ENCODE measurements around the gene AKAP6.

Gene AKAP6

GRCh38 chr14:32756775-32757174 is 427.7 kb downstream of the AKAP6 start:
- TF ChIP-seq CTCF (IDR thresholded peaks at IDR 0.05; ENCODE audit: low read length) (no peak), EZH2 (IDR thresholded peaks at IDR 0.05; ENCODE audit: borderline replicate concordance, low read length) (no peak)
- no peak overlapping the region for H3K4me2 ChIP-seq (ENCODE audit: low read length)
- no peak overlapping the region for H2AFZ ChIP-seq (ENCODE audit: low read length)
- H3K4me1 ChIP-seq (ENCODE audit: insufficient read depth, low read length, severe bottlenecking), result no peaks in the 10 kb centered on the region
- H3K36me3 ChIP-seq (ENCODE audit: insufficient read depth, low read length), result no peaks in the 10 kb centered on the region
- H3K4me3 ChIP-seq (ENCODE audit: low read depth, low read length, poor library complexity, severe bottlenecking), result no peak overlapping the region
- no peak overlapping the region for H3K27ac ChIP-seq (ENCODE audit: low read depth, low read length, poor library complexity, severe bottlenecking)
- H4K20me1 ChIP-seq (ENCODE audit: insufficient read depth, low read length), result no peaks in the 10 kb centered on the region
- H3K9me2 ChIP-seq (ENCODE audit: low read depth, low read length), result no peaks in the 10 kb centered on the region
- H3K9me3 ChIP-seq (ENCODE audit: low read length), result no peaks in the 10 kb centered on the region
- H3F3A ChIP-seq (ENCODE audit: insufficient read depth, low read length), result no peaks in the 10 kb centered on the region
- H3K79me2 ChIP-seq (ENCODE audit: insufficient read depth, low read length), result no peaks in the 10 kb centered on the region
- no peak overlapping the region for H3K9ac ChIP-seq (ENCODE audit: low read length)
- H3K27me3 ChIP-seq (ENCODE audit: insufficient read depth, low read length), result no peaks in the 10 kb centered on the region

- no peaks in the 10 kb centered on the region for H3K36me3 ChIP-seq (ENCODE audit: insufficient read depth, low read length)
- H3K4me3 ChIP-seq (ENCODE audit: low read depth, low read length, poor library complexity, severe bottlenecking), result no peak overlapping the region
- H4K20me1 ChIP-seq (ENCODE audit: insufficient read depth, low read length), result no peaks in the 10 kb centered on the region
- no peaks in the 10 kb centered on the region for H3K4me1 ChIP-seq (ENCODE audit: insufficient read depth, low read length, severe bottlenecking)
- no peaks in the 10 kb centered on the region for H3K27me3 ChIP-seq (ENCODE audit: insufficient read depth, low read length)
- H2AFZ ChIP-seq (ENCODE audit: low read length), result no peak overlapping the region
- no peak overlapping the region for H3K9ac ChIP-seq (ENCODE audit: low read length)
- H3K79me2 ChIP-seq (ENCODE audit: insufficient read depth, low read length), result no peaks in the 10 kb centered on the region
- H3K27ac ChIP-seq (ENCODE audit: low read depth, low read length, poor library complexity, severe bottlenecking), result no peak overlapping the region
- TF ChIP-seq EZH2 (IDR thresholded peaks at IDR 0.05; ENCODE audit: borderline replicate concordance, low read length) (no peak), CTCF (IDR thresholded peaks at IDR 0.05; ENCODE audit: low read length) (no peak)
- no peak overlapping the region for H3K4me2 ChIP-seq (ENCODE audit: low read length)
- H3K9me3 ChIP-seq (ENCODE audit: low read length), result no peaks in the 10 kb centered on the region
- H3K9me2 ChIP-seq (ENCODE audit: low read depth, low read length), result no peaks in the 10 kb centered on the region
- H3F3A ChIP-seq (ENCODE audit: insufficient read depth, low read length), result no peaks in the 10 kb centered on the region
Measured at GRCh38 chr14:32757568-32757967, 428.5 kb downstream of the AKAP6 start.

DNA sequence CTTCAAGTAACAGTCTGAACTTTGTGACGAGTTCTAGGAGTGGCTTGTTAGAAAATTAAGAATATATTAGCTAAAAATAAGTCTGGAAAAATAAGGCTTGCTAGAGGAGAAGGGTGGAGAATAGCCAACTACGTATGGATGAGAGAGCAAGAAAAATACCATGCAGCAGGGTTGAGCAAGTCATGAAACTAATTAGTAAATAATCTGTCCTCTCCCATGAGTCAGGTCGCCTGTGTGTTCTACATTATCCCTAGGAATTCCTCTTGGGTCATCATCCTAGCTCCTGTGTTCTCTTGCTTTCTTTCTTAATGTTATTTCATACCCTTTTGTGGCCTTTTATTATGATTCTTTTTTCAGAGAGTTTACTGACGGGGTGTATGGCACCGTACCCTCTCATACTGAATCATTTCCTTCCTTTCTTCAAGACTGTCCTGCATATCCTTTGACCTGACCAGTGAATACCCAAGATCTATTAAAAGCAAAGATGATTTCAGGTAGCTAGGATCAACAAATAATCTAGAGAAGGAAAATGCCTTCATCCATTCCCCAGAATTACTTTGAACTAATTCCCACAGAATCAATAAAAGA is 432.4 kb downstream of the AKAP6 start:
- Histone ChIP-seq H2AFZ (ENCODE audit: low read length) (no peak overlapping the region), H3K4me2 (ENCODE audit: low read length) (no peak overlapping the region), H3K4me1 (ENCODE audit: insufficient read depth, low read length, severe bottlenecking) (no peaks in the 10 kb centered on the region), H3F3A (ENCODE audit: insufficient read depth, low read length) (no peaks in the 10 kb centered on the region), H3K9me2 (ENCODE audit: low read depth, low read length) (no peaks in the 10 kb centered on the region), H3K4me3 (ENCODE audit: low read depth, low read length, poor library complexity, severe bottlenecking) (no peak overlapping the region), H3K9ac (ENCODE audit: low read length) (no peak overlapping the region), H3K36me3 (ENCODE audit: insufficient read depth, low read length) (no peaks in the 10 kb centered on the region), H3K79me2 (ENCODE audit: insufficient read depth, low read length) (no peaks in the 10 kb centered on the region), H3K9me3 (ENCODE audit: low read length) (no peaks in the 10 kb centered on the region), H3K27ac (ENCODE audit: low read depth, low read length, poor library complexity, severe bottlenecking) (no peak overlapping the region), H3K27me3 (ENCODE audit: insufficient read depth, low read length) (no peaks in the 10 kb centered on the region), H4K20me1 (ENCODE audit: insufficient read depth, low read length) (no peaks in the 10 kb centered on the region)
- no peak for TF ChIP-seq CTCF (IDR thresholded peaks at IDR 0.05; ENCODE audit: low read length)
- TF ChIP-seq EZH2 (IDR thresholded peaks at IDR 0.05; ENCODE audit: borderline replicate concordance, low read length), result no peak
